ENCODE measurements around the gene NADSYN1. TPM values are rescaled to one million over a fixed set of nuclear protein-coding genes. Genes with fewer than 3 reads are reported as not detected.

The NADSYN1 gene
- polyA plus RNA-seq, 4 donors: 85.7 to 210 (median 97.9) TPM

DNA sequence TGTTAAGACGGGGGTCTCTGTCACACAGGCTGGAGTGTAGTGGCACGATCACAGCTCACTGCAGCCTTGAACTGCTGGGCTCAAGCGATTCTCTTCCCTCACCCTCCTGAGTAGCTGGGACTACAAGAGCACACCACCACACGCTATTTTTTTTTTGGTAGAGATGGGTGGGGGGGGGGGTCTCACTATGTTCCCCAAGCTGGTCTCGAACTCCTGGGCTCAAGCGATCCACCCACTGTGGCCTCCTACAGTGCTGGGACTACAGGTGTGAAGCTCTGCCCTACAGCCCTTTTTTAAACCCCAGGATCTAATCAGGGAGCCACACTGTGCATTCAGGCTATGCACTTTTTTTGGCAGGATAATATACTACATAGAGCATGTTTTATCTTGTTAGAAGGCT lies 3.4 kb upstream of the NADSYN1 start:
- Histone ChIP-seq H3K9me3 (ENCODE audit: control insufficient read depth in 2 of 2, insufficient read depth in 1 of 2, low read depth in 1 of 2, low read length in 1 of 2) (peaks cover 0 to 2% of the 10 kb centered on the region in 2 donors), H3K36me3 (ENCODE audit: control insufficient read depth in 3 of 3, insufficient read depth in 2 of 3, low read depth in 1 of 3, low read length in 3 of 3) (peaks cover 0 to 8% (median 5%) of the 10 kb centered on the region in 3 donors), H3K4me3 (ENCODE audit: low read depth in 1 of 3, low read length in 3 of 3) (peak overlapping the region in 2 of 3 donors; percentile 76 to 85), H3K27me3 (ENCODE audit: control insufficient read depth in 3 of 3, insufficient read depth in 3 of 3, low read length in 3 of 3) (no peaks in the 10 kb centered on the region), H3K27ac (ENCODE audit: low read depth in 1 of 3, low read length in 2 of 3) (peak overlapping the region in 2 of 3 donors; percentile 21 to 22), H3K4me1 (ENCODE audit: control insufficient read depth in 3 of 3, insufficient read depth in 2 of 3, low read depth in 1 of 3, low read length in 2 of 3) (peaks cover 2 to 30% (median 4%) of the 10 kb centered on the region in 3 donors)
- no peak for DNase-seq
- WGBS, 3 donors: 14 to 41% (median 24%) methylated on average over 6 of the region's 6 CpGs
- no peak for FAIRE-seq

GRCh38 chr11:71450507-71450906 lies 2.5 kb upstream of the NADSYN1 start:
- Histone ChIP-seq H3K36me3 (ENCODE audit: control insufficient read depth in 3 of 3, insufficient read depth in 2 of 3, low read depth in 1 of 3, low read length in 3 of 3) (peaks cover 0 to 6% (median 2%) of the 10 kb centered on the region in 3 donors), H3K27me3 (ENCODE audit: control insufficient read depth in 3 of 3, insufficient read depth in 3 of 3, low read length in 3 of 3) (no peaks in the 10 kb centered on the region), H3K9me3 (ENCODE audit: control insufficient read depth in 2 of 2, insufficient read depth in 1 of 2, low read depth in 1 of 2, low read length in 1 of 2) (peaks cover 0 to 2% of the 10 kb centered on the region in 2 donors), H3K4me3 (ENCODE audit: low read depth in 1 of 3, low read length in 3 of 3) (no peak overlapping the region), H3K4me1 (ENCODE audit: control insufficient read depth in 3 of 3, insufficient read depth in 2 of 3, low read depth in 1 of 3, low read length in 2 of 3) (peaks cover 2 to 31% (median 4%) of the 10 kb centered on the region in 3 donors), H3K27ac (ENCODE audit: low read depth in 1 of 3, low read length in 2 of 3) (no peak overlapping the region)
- 38 to 54% (median 47%) methylated on average over 2 of the region's 2 CpGs for WGBS, 3 donors
- no peak for FAIRE-seq
- peak; percentile 45 to 47 for DNase-seq

DNA sequence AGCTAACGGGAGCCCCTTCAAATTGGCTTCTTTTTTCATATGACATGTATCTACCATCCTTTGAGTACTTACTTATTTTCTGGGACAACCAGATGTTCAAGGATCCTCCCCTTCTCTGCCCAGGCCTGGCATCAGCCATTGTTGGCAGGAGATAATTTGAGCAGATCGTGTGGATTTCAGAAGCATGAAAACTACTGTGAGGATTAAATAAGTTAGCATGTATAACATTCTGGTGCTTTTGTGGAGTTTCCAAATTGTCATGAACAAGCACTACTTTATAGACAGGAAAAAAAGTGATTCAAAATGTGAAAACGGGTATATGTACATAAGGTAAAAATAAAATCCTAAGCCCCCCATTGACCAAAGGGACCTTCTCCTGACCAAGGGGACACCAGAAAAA lies 2.1 kb upstream of the NADSYN1 start:
- Histone ChIP-seq H3K4me3 (ENCODE audit: low read depth in 1 of 3, low read length in 3 of 3) (no peak overlapping the region), H3K9me3 (ENCODE audit: control insufficient read depth in 2 of 2, insufficient read depth in 1 of 2, low read depth in 1 of 2, low read length in 1 of 2) (peaks cover 0 to under 1% of the 10 kb centered on the region in 2 donors), H3K36me3 (ENCODE audit: control insufficient read depth in 3 of 3, insufficient read depth in 2 of 3, low read depth in 1 of 3, low read length in 3 of 3) (peaks cover 0 to 7% (median 5%) of the 10 kb centered on the region in 3 donors), H3K27me3 (ENCODE audit: control insufficient read depth in 3 of 3, insufficient read depth in 3 of 3, low read length in 3 of 3) (no peaks in the 10 kb centered on the region), H3K27ac (ENCODE audit: low read depth in 1 of 3, low read length in 2 of 3) (peak overlapping the region in 1 of 3 donors; percentile 13), H3K4me1 (ENCODE audit: control insufficient read depth in 3 of 3, insufficient read depth in 2 of 3, low read depth in 1 of 3, low read length in 2 of 3) (peaks cover 2 to 31% (median 4%) of the 10 kb centered on the region in 3 donors)
- WGBS, 3 donors: 62 to 80% (median 70%) methylated on average over 3 of the region's 3 CpGs
- DNase-seq (no peak), FAIRE-seq (no peak)

DNA sequence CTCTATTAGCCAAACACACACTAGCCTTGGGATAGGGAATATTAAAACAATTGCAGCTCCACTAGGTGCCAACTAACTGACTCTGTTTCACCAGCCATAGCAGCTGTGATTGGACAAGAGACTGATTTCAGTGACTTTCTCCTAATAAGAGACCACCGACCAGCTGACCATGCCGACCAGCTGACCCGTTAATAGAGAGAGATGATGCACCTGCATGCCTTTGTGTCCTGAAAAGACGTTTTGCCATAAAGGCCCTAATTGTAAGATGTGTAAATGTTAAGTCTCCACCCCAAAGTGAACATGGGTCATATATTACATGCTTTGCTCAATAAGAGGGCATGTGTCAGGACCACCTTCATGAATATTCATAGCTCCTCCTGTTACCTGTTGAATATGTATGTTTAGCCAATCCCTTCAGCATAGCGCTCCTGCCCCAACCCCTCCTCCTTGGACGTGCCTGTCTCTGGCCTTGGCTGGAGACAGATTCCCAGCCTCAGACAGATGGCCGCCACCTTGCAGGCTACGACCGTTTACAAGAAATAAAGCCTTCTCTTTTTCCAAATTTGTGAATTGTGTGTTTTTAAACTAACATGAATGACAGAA lies 1.3 kb upstream of the NADSYN1 start:
- peak in 1 of 2 donors; percentile 44 for DNase-seq
- peak overlapping the region in 1 of 3 donors; percentile 95 for H3K4me3 ChIP-seq (ENCODE audit: low read depth in 1 of 3, low read length in 3 of 3)
- FAIRE-seq: no peak
- peaks cover 2 to 30% (median 4%) of the 10 kb centered on the region in 3 donors for H3K4me1 ChIP-seq (ENCODE audit: control insufficient read depth in 3 of 3, insufficient read depth in 2 of 3, low read depth in 1 of 3, low read length in 2 of 3)
- H3K27ac ChIP-seq (ENCODE audit: low read depth in 1 of 3, low read length in 2 of 3): peak overlapping the region; percentile 35 to 85 (median 81)
- 34 to 51% (median 35%) methylated on average over 9 of the region's 9 CpGs for WGBS, 3 donors
- H3K9me3 ChIP-seq (ENCODE audit: control insufficient read depth in 2 of 2, insufficient read depth in 1 of 2, low read depth in 1 of 2, low read length in 1 of 2): no peaks in the 10 kb centered on the region
- peaks cover 0 to 13% (median 9%) of the 10 kb centered on the region in 3 donors for H3K36me3 ChIP-seq (ENCODE audit: control insufficient read depth in 3 of 3, insufficient read depth in 2 of 3, low read depth in 1 of 3, low read length in 3 of 3)
- no peaks in the 10 kb centered on the region for H3K27me3 ChIP-seq (ENCODE audit: control insufficient read depth in 3 of 3, insufficient read depth in 3 of 3, low read length in 3 of 3)

DNA sequence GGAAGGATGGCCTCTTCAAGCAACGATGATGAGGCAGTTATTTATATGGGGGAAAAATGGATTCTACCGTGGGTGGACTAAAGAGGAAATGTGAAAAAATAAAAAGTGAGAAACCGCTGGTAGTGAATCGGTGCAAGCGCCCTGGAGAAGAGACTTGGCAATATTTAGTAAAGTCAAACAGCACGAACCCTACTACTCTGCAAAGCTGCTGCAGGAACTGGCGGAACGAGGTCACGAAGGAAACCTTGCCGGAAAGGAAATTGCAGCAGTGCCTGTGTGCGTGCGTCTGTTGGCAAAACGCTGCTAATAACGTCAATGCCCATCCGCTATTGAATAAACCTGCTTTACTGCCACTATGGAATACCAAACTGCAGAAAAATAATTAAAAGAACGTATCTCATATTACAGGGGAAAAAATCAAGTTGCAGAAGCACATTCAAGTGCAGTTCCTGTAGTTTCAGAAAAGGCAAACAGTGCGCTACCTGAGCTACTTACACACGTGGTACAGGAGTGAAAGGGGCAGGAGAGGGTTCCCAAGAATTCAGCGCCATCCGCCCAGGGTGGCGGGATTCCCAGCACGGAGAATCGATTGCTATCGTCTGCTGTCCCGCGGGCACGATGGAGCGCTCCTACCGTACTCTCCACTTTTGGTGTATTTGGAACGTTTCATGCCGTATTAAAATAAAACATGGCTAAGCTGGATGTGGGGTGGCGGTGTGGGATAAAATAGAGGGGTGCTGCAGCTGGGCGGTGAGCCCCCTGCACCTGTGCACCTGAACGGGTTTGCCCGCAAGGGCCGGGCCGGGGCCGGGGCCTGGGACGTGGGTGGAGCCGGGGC lies 585 bp upstream of the NADSYN1 start:
- H3K27me3 ChIP-seq (ENCODE audit: control insufficient read depth in 3 of 3, insufficient read depth in 3 of 3, low read length in 3 of 3): no peaks in the 10 kb centered on the region
- 0 to 2% (median 1%) methylated on average over 40 of the region's 40 CpGs for WGBS, 3 donors
- H3K4me3 ChIP-seq (ENCODE audit: low read depth in 1 of 3, low read length in 3 of 3): peak overlapping the region; percentile 52 to 95 (median 87)
- no peaks in the 10 kb centered on the region for H3K9me3 ChIP-seq (ENCODE audit: control insufficient read depth in 2 of 2, insufficient read depth in 1 of 2, low read depth in 1 of 2, low read length in 1 of 2)
- H3K4me1 ChIP-seq (ENCODE audit: control insufficient read depth in 3 of 3, insufficient read depth in 2 of 3, low read depth in 1 of 3, low read length in 2 of 3): peaks cover 2 to 24% (median 4%) of the 10 kb centered on the region in 3 donors
- peaks cover 0 to 20% (median 12%) of the 10 kb centered on the region in 3 donors for H3K36me3 ChIP-seq (ENCODE audit: control insufficient read depth in 3 of 3, insufficient read depth in 2 of 3, low read depth in 1 of 3, low read length in 3 of 3)
- H3K27ac ChIP-seq (ENCODE audit: low read depth in 1 of 3, low read length in 2 of 3): peak overlapping the region; percentile 74 to 85 (median 81)
- DNase-seq (peak; percentile 68 to 75), FAIRE-seq (no peak)

- Histone ChIP-seq H3K4me3 (ENCODE audit: low read depth in 1 of 3, low read length in 3 of 3) (peak overlapping the region; percentile 56 to 95 (median 87)), H3K36me3 (ENCODE audit: control insufficient read depth in 3 of 3, insufficient read depth in 2 of 3, low read depth in 1 of 3, low read length in 3 of 3) (peaks cover 3 to 34% (median 17%) of the 10 kb centered on the region in 3 donors), H3K9me3 (ENCODE audit: control insufficient read depth in 2 of 2, insufficient read depth in 1 of 2, low read depth in 1 of 2, low read length in 1 of 2) (no peaks in the 10 kb centered on the region), H3K27ac (ENCODE audit: low read depth in 1 of 3, low read length in 2 of 3) (peak overlapping the region; percentile 50 to 90 (median 81)), H3K27me3 (ENCODE audit: control insufficient read depth in 3 of 3, insufficient read depth in 3 of 3, low read length in 3 of 3) (no peaks in the 10 kb centered on the region), H3K4me1 (ENCODE audit: control insufficient read depth in 3 of 3, insufficient read depth in 2 of 3, low read depth in 1 of 3, low read length in 2 of 3) (peaks cover 2 to 20% (median 4%) of the 10 kb centered on the region in 3 donors)
- DNase-seq (peak; percentile 17 to 25), FAIRE-seq (no peak)
- 11 to 44% (median 20%) methylated on average over 7 of the region's 7 CpGs for WGBS, 3 donors
Measured at GRCh38 chr11:71453918-71454304, 908 bp downstream of the NADSYN1 start.

DNA sequence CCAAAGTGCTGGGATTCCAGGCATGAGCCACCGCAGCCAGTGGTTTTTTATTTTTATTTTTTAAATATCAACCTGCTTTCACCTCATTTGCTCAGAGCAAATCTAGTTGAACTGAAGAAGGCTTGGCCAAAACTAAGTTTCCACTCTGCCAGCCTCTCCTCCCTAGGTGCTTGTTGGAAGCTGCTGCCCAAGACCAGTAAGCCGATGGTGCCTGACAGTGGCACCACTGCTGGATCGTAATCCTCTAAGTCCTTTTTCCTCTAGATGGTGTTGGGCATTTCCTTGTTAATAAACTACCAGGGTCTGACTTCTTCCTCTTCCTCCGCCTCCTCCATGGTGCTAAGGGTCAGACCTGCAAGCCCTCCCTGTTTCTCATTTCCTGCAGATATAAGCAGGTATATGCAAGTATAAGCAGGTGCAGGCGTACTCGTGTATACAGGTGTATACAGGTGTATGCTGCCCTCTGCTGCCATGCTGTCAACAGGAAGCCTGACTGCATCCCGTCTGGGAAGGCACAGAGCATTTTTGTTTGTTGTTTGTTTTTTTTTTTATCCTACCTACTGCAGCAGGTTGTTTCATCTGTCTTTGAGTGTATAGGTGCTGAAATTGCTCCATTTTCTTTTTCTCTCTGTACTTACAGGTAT lies 1.6 kb downstream of the NADSYN1 start:
- peak; percentile 78 to 87 for DNase-seq
- Histone ChIP-seq H3K36me3 (ENCODE audit: control insufficient read depth in 3 of 3, insufficient read depth in 2 of 3, low read depth in 1 of 3, low read length in 3 of 3) (peaks cover 3 to 40% (median 22%) of the 10 kb centered on the region in 3 donors), H3K4me1 (ENCODE audit: control insufficient read depth in 3 of 3, insufficient read depth in 2 of 3, low read depth in 1 of 3, low read length in 2 of 3) (peaks cover 2 to 15% (median 4%) of the 10 kb centered on the region in 3 donors), H3K27ac (ENCODE audit: low read depth in 1 of 3, low read length in 2 of 3) (peak overlapping the region; percentile 12 to 54 (median 25)), H3K4me3 (ENCODE audit: low read depth in 1 of 3, low read length in 3 of 3) (peak overlapping the region in 2 of 3 donors; percentile 87 to 95), H3K9me3 (ENCODE audit: control insufficient read depth in 2 of 2, insufficient read depth in 1 of 2, low read depth in 1 of 2, low read length in 1 of 2) (no peaks in the 10 kb centered on the region), H3K27me3 (ENCODE audit: control insufficient read depth in 3 of 3, insufficient read depth in 3 of 3, low read length in 3 of 3) (no peaks in the 10 kb centered on the region)
- whole genome bisulfite sequencing, 3 donors: 17 to 48% (median 42%) methylated on average over 7 of the region's 7 CpGs
- no peak for FAIRE-seq

DNA sequence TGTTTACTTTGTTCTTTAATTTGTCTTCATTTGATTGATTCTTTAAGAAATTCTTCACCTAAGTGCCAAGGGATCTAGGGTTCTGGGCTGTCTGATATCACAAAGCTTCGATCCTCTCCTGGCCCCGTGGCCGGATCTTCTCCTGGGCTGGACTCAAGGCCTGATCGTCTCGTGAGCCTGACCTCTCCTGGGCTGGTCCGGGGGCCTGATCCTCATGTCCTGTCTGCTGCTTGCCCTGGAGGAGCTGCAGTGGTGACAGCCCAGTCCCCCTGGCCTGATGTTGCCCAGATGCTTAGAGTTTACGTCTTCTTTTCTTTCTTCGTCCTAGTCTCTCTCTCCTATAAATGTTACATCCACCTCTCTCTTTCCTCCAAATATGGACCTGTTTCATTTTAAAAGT lies 3.3 kb downstream of the NADSYN1 start:
- DNase-seq: no peak
- FAIRE-seq: no peak
- no peaks in the 10 kb centered on the region for H3K9me3 ChIP-seq (ENCODE audit: control insufficient read depth in 2 of 2, insufficient read depth in 1 of 2, low read depth in 1 of 2, low read length in 1 of 2)
- H3K27ac ChIP-seq (ENCODE audit: low read depth in 1 of 3, low read length in 2 of 3): no peak overlapping the region
- H3K4me1 ChIP-seq (ENCODE audit: control insufficient read depth in 3 of 3, insufficient read depth in 2 of 3, low read depth in 1 of 3, low read length in 2 of 3): peaks cover 2 to 7% (median 4%) of the 10 kb centered on the region in 3 donors
- H3K4me3 ChIP-seq (ENCODE audit: low read depth in 1 of 3, low read length in 3 of 3): no peak overlapping the region
- 90 to 95% (median 93%) methylated on average over 8 of the region's 8 CpGs for WGBS, 3 donors
- H3K27me3 ChIP-seq (ENCODE audit: control insufficient read depth in 3 of 3, insufficient read depth in 3 of 3, low read length in 3 of 3): no peaks in the 10 kb centered on the region
- H3K36me3 ChIP-seq (ENCODE audit: control insufficient read depth in 3 of 3, insufficient read depth in 2 of 3, low read depth in 1 of 3, low read length in 3 of 3): peaks cover 8 to 48% (median 31%) of the 10 kb centered on the region in 3 donors
